ENCODE measurements around the gene MLF2. TPM values are rescaled to one million over a fixed set of nuclear protein-coding genes. Genes with fewer than 3 reads are reported as not detected.

MLF2 gene
- total and polyA plus RNA-seq, 9 of the 15 experiments (the other 6 are each of a cell fraction or from before 2014, with no cell fraction given), result 11.4 to 190 (median 139) TPM

GRCh38 chr12:6767353-6768319 is 14.7 kb upstream of the MLF2 start (continued):
- TF ChIP-seq CEBPG (CRISPR knock-in tag; IDR thresholded peaks at IDR 0.05) (peak; percentile 81), CEBPG (tag; conservative IDR thresholded peaks at IDR 0.05 in 1 of 2, IDR thresholded peaks at IDR 0.05 in 1 of 2) (no peak), RNF2 (IDR thresholded peaks at IDR 0.05) (no peak), MAZ (CRISPR knock-in tag; conservative IDR thresholded peaks at IDR 0.05 in 1 of 2, IDR thresholded peaks at IDR 0.05 in 1 of 2) (no peak), GTF2F1 (IDR thresholded peaks at IDR 0.05; ENCODE audit: low read depth, low read length) (no peak), ZNF217 (CRISPR knock-in tag; IDR thresholded peaks at IDR 0.05) (no peak), DEAF1 (CRISPR knock-in tag; IDR thresholded peaks at IDR 0.05) (no peak), REST (IDR thresholded peaks at IDR 0.05; ENCODE audit: borderline replicate concordance) (no peak), REST (CRISPR knock-in tag; IDR thresholded peaks at IDR 0.05; ENCODE audit: low read depth) (no peak), MBD2 (IDR thresholded peaks at IDR 0.05; ENCODE audit: borderline replicate concordance, low read depth) (no peak), PHF8 (IDR thresholded peaks at IDR 0.05; ENCODE audit: borderline replicate concordance, low read length) (peak; percentile 5; the same call in 1 of the 2 replicates), TAL1 (IDR thresholded peaks at IDR 0.05) (no peak), ATF1 (CRISPR knock-in tag; IDR thresholded peaks at IDR 0.05) (no peak), ATF1 (tag; IDR thresholded peaks at IDR 0.05) (no peak), ELF2 (CRISPR knock-in tag; IDR thresholded peaks at IDR 0.05) (no peak), MAX (CRISPR knock-in tag; IDR thresholded peaks at IDR 0.05) (peak; percentile 28; the same call in 1 of the 2 replicates), DNMT1 (IDR thresholded peaks at IDR 0.05) (no peak), RBFOX2 (IDR thresholded peaks at IDR 0.05; ENCODE audit: low read depth, low read length) (peak; percentile 62; the same call in 1 of the 2 replicates), ZBTB7A (IDR thresholded peaks at IDR 0.05; ENCODE audit: borderline replicate concordance, control insufficient read depth, low read depth, low read length) (no peak)

Data from K562 (cell line).